ENCODE data around the gene DNAJB12.
"Not testable (repeated sequence)": the region's sequence is repeated elsewhere in the genome, so short reads cannot be mapped to it uniquely, and the experiment has no call there.

The DNAJB12 gene

DNA sequence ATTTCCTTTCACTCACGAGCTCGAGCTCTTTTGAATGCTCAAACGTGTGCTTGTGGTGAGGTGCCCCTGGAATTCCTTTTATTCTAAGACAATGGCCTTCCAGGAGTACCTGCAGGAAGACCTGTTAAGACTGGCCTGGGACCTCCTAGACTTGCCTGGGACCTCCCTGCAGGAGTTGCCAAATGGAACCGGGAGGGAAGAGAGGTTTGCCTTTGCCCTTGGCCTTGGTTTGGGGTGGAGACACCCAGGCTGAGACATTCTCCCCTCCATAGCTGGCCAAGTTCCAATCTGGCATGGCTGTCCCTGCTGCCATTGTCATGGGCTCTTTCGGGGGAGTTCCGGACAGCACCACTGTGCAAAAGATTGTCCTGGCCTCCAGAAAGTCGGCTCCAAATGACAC, 39.7 kb downstream of the DNAJB12 start:
- DNase-seq: no peak

DNA sequence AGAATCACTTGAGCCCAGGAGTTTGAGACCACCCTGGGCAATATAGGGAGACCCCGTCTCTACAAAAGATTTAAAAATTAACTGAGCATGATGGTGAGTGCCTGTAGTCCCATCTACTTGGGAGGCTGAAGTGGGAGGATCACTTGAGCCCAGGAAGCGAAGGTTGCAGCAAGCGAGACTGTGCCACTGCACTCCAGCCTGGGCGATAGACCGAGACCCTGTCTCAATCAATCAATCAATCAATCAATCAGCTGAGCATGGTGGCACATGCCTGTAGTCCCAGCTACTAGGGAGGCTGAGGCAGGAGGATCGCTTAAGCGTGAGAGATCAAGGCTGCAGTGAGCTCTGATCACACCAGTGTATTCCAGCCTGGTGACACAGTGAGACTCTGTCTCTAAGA, 40.5 kb downstream of the DNAJB12 start:
- DNase-seq: no peak

DNA sequence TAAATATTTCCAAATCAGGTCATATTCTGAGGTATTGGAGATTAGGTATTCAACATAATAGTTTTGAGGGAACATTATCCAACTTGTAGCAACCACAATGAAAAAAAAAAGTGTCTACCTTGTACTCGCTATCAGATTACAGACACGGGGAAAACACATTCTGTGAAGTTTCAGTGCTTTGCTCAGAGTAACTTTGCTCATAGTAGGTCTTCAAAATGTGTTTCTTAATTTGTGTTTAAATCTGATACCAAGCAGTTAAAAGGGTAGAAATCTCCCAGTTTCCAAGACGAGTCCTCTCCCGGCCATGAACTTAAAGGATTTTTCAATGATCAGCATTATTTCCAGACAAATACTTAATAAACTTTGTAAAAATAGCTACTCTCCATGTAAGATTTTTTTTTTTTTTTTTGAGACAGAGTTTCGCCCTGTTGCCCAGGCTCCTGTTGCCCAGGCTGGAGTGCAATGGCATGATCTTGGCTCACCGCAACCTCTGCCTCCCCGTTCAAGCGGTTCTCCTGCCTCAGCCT, 41.8 kb downstream of the DNAJB12 start:
- DNase-seq: no peak

DNA sequence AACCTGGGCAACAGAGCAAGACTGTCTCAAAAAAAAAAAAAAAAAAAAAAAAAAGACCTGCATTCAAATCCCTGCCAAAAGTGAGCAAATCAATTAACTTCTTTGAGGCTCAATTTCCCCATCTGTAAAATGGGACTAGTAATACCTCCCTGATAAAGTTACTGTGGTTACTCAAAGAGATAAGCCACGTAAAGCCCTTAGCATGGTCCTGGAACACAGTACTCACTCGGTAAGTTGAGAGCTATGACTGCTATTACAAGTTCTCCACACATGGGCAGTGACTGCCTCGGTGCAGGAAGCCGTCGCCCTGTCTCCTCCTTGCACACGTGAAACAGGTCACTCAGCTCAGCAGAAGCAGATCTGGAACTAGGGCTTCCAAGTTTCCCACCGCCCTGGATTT, 43.1 kb downstream of the DNAJB12 start:
- DNase-seq: no peak

DNA sequence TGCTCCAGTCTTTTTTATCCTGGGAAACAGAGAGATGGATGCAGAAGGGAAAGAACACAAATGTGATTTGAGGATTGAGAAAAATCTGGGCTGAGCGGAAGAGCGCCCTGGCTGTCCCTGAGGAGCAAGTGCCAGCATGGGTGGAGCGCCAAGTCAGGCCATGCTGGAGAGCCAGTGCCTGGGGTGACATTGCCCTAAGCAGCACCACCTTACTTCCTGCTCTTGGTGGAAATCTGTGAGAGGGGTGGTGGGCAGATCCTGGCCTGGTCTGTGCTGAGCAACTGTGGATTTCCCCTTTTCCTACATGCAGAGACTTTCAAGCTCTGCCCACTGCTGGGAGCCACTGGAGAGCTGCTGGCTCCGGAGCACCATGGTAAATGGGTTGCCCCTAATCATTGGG, 44.1 kb downstream of the DNAJB12 start:
- no peak for DNase-seq

DNA sequence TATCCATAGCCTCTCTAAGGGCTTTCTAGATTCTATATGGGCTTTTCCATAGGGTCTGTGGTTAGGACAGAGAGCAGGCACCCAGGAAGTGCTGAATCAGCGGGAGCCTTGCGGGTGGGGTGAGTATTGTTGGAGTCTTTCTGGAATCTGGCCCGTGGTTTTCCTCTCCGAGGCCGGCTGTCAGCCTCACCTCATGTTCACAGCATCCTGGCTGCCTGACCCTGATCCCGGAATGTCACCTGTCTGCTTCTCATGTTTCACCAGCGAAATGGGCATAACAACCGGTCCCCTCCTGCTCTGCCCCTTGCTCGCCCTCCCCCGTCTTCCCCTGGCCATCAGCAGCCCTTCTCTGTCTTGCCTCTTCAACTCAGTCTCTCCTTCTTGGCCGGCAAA, 44.5 kb downstream of the DNAJB12 start:
- DNase-seq: no peak

DNA sequence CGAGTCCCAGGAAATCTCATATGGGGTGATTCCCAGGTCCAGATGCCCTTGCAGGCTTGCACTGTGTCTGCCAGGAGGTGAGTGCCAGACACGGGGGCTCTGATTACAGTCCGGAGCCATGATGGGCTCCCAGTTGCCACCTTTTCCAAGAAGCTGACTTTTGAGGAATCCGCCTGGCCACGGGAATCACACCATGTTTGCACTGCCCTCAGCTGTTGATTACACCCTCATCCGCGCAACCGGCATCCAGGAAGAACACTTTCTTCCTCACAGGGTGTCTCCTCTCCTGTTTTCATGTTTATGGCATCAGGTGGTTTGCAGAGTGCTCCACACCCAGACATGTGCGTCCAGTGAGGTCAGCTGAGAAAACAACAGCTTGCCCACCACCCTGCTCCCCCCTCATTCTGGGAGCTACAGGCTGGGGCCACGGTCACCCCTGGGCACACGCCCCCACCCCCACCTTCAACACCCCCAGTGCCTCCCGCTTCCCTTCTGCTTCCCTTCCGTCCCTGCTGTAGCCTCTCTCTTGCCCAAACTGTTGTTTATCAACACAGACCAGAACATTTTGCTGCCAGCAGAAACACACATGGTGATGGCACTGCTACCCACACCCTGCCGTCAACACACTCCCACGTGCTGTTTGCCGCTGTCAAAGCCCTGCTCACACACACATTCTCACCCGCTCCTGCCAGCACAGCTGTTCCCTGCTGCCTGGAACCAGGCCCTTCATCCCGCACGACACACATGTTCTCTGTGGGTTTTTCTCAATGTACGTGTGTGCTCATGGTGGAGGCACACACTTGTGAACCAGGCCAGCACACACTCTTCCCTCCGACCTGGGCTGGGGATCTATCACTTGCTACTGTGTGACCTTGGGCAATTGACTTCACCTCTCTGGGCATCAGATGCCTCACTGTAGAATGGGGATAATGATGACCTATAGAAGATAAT, 45.2 kb downstream of the DNAJB12 start:
- no peak for DNase-seq

DNA sequence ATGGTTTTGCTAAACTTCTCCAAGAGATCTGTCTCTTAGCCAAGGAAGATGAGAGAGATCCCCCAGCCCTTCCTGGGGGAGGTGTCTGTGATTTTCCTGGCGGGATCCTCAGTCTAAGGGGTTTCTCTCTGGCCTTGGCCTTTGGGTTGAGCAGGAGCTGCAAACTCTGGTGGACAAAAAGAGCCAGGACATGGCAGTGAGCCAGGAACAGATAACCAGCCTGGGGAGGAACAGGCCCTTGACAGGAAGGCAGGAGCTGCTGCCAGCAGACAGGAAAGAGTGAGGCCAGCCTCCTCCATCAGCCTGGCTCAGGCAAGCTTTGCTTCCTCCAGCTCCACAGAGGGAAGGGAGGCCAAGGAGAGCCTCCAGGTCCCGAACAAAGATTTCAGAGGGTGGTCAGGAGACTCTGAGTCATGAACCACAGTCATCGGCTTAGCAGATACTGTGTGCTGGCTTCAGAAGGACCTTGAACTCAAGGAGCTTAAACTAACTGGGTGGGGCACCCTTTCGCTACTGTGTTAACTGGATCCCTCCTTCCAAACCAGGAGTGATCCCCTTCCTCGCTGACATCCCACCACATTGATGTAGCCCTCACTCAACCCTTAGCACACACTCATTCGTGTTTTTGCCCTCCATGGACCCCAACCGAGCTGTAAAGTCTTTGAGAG, 46.3 kb downstream of the DNAJB12 start:
- no peak for DNase-seq

DNA sequence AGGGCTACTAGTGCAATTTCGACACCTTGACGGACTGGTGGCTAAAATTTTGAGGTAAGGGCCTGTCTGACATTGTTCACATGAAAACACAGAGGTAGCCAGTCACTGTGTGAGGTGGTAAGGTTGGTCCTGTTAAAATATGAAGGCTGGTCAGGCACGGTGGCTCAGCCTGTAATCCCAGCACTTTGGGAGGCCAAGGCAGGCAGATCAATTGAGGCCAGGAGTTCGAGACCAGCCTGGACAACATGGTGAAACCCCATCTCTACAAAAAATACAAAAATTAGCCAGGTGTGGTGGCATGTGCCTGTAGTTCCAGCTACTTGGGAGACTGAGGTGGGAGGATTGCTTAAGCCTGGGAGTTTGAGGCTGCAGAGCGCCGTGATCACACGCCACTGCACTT, 47.0 kb downstream of the DNAJB12 start:
- not testable (repeated sequence) for DNase-seq

DNA sequence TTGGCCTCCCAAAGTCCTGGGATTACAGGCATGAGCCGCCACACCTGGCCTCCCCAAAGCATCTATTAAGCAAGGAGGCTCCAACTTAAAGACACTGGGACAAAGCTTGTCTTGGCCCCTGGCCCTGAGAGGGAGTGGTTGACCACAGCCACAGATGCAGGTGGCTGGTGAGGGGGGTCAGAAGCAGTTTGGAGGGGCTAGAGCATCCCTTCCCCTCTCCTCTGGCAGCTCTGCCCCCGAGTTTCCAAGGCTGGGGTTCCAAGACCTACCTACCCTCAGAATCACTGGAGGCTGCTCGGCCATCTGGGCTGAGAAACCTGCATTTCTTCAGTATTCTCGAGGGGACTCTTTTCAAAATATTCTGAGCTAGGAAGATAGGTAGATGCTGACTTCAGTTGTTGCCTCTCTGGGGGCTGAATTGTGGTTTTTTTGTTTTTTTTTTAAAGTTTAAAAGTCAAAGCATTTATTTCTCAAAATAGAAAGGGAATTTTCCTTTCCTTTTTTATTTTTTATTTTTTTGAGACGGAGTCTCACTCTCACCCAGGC, 48.4 kb downstream of the DNAJB12 start:
- no peak for DNase-seq

DNA sequence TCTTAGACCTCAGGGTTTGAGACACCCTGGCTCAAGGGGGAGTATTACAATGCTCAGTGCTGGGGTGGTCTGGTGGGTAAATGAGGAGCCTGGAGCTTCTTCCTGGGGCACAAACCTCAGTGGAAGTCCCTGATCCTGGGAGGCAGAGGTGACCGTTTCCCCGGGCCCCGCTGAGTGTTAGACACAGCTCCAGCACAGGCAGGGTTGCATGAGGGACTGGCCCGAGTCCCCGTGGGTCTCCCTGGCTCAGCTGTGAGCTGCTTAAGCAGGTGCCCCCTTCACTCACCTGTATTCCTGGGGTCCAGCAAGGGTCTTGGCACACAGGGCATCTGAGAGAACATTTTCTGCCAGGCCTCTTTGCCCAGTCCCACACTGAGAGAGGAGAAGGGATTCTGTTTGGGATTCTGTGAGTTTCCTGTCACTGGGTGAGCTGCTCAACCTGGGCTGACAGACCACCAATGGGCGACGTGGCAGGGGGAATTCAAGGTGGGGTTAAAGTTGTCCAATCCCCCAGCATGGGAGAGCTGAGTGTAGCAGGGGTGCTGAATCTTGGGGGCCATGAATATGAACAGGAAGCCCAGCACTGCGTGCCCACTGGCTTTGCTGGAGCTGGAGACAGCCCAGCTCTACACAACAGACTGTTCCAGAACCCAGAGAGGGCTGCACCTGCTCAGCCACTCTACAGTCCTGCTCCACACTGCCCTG, 51.1 kb downstream of the DNAJB12 start:
- no peak for DNase-seq

DNA sequence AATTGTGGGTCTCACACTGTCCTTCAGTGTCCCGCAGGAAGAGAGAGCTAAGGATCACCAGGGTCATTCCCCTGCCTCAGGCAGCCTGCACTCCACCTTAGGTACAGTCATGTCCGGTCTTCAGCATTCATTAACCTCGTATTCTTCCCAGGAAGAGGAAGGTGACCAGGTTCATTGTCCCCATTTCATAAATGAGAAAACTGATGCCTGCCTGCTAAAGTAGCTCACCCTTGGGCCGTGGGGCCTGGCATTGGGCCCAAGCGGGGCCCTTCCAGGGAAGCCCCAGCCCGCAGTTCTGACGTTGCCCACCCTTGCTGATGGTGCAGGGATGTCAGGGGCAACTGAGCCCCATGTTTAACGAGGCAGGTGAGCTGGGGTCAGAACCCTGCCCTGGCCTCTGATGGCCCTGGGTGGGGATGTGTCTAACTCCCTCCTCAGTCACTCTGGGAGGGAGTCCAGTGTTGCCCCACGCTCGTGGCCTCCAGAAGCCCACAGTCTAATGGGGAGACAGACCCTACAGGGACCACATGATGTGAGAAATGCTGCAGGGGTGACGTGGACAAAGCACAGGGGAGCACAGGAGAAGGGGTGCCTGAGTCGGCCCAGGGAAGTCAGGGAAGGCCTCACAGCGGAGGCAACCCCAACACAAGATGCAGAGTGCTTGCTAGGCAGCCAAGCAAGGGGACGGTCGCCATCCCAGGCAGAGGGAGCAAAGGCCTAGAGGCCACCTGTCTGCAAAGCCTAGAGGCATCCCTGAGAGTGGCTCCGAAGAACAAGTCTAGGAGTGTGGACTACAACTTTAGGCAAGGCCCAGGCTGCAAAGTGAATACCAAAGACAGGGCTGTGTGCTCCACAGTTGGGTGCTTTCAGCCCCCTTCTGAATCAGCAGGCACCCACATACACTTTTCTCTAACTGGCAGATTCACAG, 55.9 kb downstream of the DNAJB12 start:
- no peak for DNase-seq

DNA sequence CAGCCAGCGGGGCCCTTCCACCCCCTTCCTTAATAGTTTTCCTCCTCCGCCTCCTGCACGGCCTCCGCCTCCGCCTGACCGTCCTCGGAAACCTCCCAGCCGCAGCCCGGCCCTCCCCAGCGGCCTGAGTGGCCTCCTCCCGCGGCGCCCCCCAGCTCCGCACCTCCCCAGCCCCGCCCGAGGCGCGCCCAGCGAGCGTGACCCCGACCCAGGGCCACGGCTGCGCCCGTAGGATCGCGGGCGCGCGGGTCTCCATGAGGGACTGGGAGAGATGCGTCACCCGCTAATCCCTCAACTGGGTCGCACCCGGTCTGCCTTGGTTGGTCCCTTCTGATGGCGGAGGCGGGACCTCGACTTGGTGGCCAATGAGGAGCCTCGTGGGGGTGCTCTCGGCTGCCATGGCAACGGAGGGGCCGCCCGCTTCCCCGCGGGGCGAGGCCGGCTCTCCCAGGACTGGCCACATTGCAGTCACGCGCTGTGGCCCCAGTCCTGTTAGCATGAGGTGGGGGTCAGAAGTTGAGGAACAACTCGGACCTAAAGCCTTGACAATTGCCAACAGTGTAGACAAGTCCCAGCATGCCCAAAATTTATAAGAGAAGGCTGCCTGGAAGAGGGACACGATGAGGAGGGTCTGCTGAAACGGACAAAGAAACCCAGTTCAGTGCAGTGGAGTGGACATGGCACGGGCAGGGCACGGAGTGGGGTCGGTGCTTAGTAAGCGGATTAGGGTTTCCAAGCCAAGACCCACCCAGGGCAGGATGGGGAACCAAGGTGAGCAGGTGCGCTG, 56.7 kb downstream of the DNAJB12 start:
- peak; percentile 66 for DNase-seq

DNA sequence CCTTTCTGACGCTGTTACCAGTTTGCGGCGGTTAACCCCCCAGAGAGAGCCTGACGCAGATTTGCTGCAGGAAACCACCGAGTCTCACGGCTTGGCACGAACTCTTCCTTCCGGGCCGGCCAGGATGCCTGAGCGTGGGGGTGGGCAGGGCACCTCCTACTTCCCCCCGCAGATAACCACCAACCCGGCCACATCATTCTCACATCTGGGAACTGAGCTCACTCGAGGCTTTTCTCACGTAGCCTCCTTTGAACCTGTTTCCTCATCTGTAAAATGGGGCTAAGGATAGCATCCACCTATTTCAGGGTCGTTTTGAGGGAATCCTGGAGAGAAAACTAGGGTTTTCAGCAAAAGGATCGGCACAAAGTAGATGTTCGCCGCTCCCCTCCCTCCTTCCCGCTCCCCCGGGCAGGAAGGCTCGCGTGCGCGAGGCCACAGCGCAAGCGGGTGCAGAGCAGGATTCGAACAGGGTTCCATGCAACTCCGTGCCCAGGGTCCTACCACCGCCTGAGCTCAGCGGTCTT, 57.4 kb downstream of the DNAJB12 start:
- DNase-seq: no peak

DNA sequence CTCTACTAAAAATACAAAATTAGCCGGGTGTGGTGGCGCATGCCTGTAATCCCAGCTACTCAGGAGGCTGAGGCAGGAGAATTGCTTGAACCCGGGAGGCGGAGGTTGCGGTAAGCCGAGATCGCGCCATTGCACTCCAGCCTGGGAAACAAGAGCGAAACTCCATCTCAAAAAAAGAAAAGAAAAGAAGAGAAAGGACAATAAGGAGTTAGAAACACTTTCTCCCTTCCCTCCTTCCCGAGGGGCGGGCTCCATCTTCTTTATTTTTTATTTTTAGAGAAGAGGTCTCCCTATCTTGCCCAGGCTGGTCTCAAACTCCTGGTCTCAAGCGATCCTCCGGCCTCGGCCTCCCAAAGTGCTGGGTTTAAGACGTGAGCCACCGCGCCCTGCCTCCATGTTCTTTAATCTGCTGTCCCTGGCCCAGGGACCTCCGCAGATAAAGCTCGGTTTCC, 57.9 kb downstream of the DNAJB12 start:
- DNase-seq: not testable (repeated sequence)

DNA sequence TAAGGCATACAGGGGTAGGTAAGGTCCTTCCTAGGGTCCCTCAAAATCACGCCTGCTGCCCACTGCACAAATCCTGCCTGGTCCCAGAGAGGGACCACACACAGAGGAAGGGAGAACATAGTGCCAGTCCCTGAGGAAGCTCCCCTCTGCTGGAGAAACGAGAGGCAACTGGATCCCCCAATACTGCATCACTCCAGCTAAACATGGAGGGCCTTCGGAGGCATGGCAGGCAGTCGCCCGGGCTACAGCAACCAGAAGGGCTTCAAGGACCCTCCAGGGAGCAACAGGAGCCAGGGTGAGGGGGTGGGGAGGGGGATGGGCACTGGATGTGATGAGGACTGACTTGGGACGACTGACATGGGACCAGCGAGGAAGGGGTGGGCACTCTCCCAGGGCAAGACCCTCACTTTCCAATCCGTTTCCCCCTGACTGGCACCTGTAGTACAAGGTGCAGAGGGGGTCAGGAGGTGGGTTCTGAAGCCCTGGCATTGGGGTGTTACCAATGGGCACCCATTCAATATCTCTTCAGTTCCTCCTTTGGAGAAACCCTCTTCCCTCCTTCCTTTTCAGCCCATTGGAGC, 59.3 kb downstream of the DNAJB12 start:
- DNase-seq: no peak

DNA sequence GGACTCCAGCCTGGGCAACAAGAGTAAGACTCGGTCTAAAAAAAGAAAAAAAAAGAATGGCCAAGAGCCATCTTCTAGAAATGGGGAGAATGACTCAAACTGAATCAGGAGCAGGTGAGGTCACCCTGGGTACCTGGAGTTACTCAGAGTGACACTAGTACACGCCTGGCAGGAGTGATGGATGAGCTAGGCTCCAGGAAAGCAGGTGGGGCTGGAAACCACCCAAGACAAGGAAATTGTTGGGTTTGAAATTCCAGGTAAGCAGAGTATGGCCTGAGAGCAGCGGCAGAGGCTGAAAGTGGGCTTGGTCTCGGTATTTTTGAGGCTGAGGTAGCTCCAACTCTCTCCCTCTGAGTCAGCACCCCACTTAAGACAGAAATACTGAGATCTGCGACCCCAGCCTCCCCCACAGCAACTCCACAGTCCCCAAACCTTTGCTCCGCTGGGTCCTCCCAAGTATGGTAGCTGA, 62.5 kb downstream of the DNAJB12 start:
- DNase-seq: no peak

DNA sequence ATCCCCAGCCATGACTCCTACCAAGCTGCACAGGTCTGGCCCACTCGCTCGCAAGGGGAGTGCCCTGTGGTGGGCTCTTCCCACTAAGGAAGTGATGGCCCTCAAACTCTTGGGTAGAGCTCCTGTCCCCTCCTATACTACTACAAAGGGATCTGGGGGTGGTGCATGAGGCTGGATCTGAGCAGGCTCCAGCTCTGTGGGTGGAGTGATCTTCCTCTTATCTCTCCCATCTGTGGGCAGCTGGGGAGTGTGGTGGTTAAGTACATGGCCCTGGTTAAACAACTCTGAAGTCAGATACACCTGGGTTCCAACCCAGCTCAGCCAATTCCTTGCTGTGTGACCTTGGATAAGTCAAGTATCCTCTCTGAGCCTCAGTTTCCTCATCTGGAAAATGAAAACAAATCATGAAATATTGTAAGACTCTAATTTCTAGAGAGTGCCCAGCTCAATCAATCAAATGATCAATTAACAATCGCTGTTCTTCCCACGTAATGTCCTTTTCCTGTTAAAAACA, 63.6 kb downstream of the DNAJB12 start:
- no peak for DNase-seq

DNA sequence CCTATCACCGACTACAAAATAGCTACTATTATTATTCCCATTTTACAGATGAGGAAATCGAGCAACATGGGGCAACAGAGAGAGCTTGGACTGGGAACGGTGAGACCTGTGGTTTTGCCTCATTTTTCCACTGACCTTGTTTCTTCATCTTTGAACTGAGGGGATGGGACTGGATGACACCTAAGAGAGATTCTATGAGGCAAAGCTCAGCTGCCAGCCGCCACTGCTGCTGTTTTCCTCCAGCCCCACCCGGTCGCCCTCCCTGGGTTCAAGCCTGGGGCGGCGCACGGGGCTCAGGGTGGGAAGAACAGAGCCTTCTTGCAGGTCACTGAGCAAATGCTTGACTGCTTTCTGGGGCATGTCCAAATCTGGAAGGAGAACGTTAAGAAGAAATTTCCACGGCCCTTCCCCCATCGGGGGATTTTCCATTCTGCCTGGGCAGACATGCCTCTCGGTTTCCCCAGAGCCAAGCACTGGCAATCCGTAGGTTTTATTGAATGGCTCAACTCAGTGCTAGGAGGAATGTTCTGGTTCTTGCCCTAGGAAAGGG, 68.7 kb downstream of the DNAJB12 start:
- DNase-seq: no peak

DNA sequence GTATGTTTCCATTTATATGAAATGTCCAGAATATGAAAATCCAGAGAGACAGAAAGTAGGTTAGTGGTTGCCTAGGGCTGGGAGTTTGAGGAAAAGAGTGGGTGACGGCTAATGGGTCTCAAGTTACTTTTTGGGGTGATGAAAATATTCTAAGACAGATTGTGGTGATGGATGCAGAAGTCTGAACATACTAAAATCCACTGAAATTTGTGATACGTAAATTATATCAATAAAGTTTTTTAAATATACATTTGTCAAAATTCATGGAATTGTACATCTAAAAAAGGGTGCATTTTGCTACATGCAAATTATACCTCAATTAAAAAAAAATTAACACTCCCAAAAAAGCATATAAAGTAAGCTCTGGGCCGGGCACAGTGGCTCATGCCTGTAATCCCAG, 71.6 kb downstream of the DNAJB12 start:
- no peak for DNase-seq

All from NCI-H526 treated with DMSO at 0.1 percent for 48 hours (cell line).